ENCODE measurements around the gene SPTLC3.

SPTLC3 gene

GRCh38 chr20:13149371-13150105 is 140.8 kb downstream of the SPTLC3 start:
- TF ChIP-seq, protein P1, sequence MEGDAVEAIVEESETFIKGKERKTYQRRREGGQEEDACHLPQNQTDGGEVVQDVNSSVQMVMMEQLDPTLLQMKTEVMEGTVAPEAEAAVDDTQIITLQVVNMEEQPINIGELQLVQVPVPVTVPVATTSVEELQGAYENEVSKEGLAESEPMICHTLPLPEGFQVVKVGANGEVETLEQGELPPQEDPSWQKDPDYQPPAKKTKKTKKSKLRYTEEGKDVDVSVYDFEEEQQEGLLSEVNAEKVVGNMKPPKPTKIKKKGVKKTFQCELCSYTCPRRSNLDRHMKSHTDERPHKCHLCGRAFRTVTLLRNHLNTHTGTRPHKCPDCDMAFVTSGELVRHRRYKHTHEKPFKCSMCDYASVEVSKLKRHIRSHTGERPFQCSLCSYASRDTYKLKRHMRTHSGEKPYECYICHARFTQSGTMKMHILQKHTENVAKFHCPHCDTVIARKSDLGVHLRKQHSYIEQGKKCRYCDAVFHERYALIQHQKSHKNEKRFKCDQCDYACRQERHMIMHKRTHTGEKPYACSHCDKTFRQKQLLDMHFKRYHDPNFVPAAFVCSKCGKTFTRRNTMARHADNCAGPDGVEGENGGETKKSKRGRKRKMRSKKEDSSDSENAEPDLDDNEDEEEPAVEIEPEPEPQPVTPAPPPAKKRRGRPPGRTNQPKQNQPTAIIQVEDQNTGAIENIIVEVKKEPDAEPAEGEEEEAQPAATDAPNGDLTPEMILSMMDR (conservative IDR thresholded peaks at IDR 0.05; ENCODE audit: low read depth, low read length), result no peak
- DNase-seq (ENCODE audit: low read depth), result no peak
- H3K4me3 ChIP-seq (ENCODE audit: low read length), result no peak overlapping the region

DNA sequence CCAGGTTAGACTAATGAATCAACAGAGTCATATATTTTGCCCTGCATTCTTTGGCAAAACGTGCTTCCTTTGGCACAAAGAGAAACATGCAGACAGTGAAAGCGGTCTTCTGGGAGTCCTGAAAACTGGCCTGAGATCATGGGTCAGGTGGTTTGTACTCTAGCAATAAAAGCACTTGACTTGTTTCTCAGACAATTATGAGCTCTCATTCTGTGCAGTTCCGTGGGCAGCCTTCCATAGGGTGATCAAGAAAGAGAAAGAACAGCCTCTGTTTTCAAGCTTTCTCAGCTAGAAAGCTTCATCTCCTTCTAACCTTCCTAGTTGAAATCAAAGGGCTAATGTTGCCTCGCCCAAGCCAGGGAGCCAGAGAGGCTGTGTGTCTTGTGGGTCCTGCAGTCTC is 149.6 kb downstream of the SPTLC3 start:
- no peak for DNase-seq (ENCODE audit: low read depth)
- no peak overlapping the region for H3K4me3 ChIP-seq (ENCODE audit: low read length)
- TF ChIP-seq, protein P1 (conservative IDR thresholded peaks at IDR 0.05; ENCODE audit: low read depth, low read length), result no peak

DNA sequence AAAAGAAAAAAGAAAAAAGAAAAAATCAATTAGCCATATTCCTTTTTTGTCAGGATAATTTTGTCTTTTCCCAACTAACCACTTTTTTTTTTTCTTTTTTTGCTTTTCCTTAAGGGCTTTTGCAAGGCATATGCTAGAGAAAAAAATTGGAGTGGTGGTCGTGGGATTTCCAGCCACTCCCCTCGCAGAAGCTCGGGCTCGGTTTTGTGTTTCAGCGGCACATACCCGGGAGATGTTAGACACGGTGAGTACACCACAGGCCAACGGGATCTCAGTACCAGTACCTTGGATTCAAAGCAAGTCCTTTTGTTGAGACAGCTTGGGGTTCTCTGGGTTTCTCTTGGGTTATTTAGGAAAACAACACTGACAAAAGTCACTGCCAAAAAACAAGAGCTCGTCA is 151.1 kb downstream of the SPTLC3 start:
- no peak for DNase-seq (ENCODE audit: low read depth)
- TF ChIP-seq, protein P1 (conservative IDR thresholded peaks at IDR 0.05; ENCODE audit: low read depth, low read length), result no peak
- H3K4me3 ChIP-seq (ENCODE audit: low read length), result no peak overlapping the region

GRCh38 chr20:13165203-13165602 is 156.4 kb downstream of the SPTLC3 start:
- TF ChIP-seq, protein P1 (conservative IDR thresholded peaks at IDR 0.05; ENCODE audit: low read depth, low read length), result no peak

GRCh38 chr20:13166011-13166410 is 157.2 kb downstream of the SPTLC3 start:
- TF ChIP-seq, protein P1 (conservative IDR thresholded peaks at IDR 0.05; ENCODE audit: low read depth, low read length), result no peak
- no peak for DNase-seq (ENCODE audit: low read depth)
- no peak overlapping the region for H3K4me3 ChIP-seq (ENCODE audit: low read length)

More at GRCh38 chr20:13165203-13165602, 156.4 kb downstream of the SPTLC3 start:
- no peak overlapping the region for H3K4me3 ChIP-seq (ENCODE audit: low read length)
- DNase-seq (ENCODE audit: low read depth), result no peak

DNA sequence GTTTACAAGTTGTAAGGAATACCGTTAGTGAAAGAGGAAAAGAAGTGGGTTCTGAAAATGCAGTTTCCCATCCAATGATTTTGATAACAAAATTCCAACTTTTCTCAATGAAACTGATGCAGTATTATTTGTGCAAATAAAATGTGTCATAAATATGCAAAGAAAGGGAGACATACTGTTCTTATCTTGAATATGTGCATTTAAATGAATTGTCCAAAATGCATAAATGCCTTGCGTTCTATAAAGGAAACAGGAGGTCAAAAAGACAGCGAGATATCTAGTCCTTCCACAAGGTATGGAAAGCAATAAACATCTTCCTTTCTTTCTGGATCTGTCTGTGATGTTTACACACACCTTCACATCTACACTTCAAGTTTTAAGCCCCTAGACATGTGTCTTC is 157.7 kb downstream of the SPTLC3 start:
- H3K4me3 ChIP-seq (ENCODE audit: low read length), result no peak overlapping the region
- TF ChIP-seq, protein P1 (conservative IDR thresholded peaks at IDR 0.05; ENCODE audit: low read depth, low read length), result no peak
- DNase-seq (ENCODE audit: low read depth), result no peak

DNA sequence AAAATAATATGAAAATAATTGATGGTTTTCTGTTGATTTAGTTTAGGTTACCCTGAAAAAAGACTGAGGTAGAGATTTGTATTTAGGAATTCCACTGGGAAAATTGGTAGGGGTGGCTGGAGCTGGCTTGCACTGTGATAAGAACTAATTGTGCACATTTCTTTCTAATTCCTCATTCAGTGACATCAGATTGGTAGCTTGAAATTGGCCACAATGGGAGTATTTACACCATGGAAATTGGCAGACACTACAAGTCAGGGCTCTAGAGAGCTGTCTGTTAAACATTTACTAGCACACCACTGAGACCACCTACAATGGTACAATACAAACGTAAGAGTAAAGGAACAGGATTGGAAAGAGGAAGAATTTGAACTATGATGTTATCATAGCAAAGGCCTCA is 160.3 kb downstream of the SPTLC3 start:
- no peak for DNase-seq (ENCODE audit: low read depth)
- no peak overlapping the region for H3K4me3 ChIP-seq (ENCODE audit: low read length)
- TF ChIP-seq, protein P1 (conservative IDR thresholded peaks at IDR 0.05; ENCODE audit: low read depth, low read length), result no peak

Measured in retinal pigment epithelial cell (primary cell).